ENCODE data around the gene SPACA4. TPM values are rescaled to one million over a fixed set of nuclear protein-coding genes. Genes with fewer than 3 reads are reported as not detected.

SPACA4 gene
- total RNA-seq (ENCODE audit: low replicate concordance): not detected in 2 replicates

- TF ChIP-seq CTCF (IDR thresholded peaks at IDR 0.05; ENCODE audit: insufficient read depth, low read length): no peak
- H3K4me3 ChIP-seq (ENCODE audit: low read depth, low read length): no peak within 1 kb of the TSS
- DNase-seq (ENCODE audit: low read depth): no peak
Measured at GRCh38 chr19:48606463-48607358, at the start of gene SPACA4. TSS of gene SPACA4 (plus strand) at chr19:48606742. CDS start at chr19:48606979, 237 bp downstream.

GRCh38 chr19:48556825-48557224, 49.7 kb upstream of the SPACA4 start:
- DNase-seq (ENCODE audit: low read depth): no peak
- H3K4me3 ChIP-seq (ENCODE audit: low read depth, low read length): no peak overlapping the region
- no peak for TF ChIP-seq CTCF (IDR thresholded peaks at IDR 0.05; ENCODE audit: insufficient read depth, low read length)

GRCh38 chr19:48558018-48558684, 48.4 kb upstream of the SPACA4 start:
- TF ChIP-seq CTCF (IDR thresholded peaks at IDR 0.05; ENCODE audit: insufficient read depth, low read length): no peak
- no peak overlapping the region for H3K4me3 ChIP-seq (ENCODE audit: low read depth, low read length)
- peak; percentile 62 for DNase-seq (ENCODE audit: low read depth)

GRCh38 chr19:48560095-48560530, 46.4 kb upstream of the SPACA4 start:
- TF ChIP-seq CTCF (IDR thresholded peaks at IDR 0.05; ENCODE audit: insufficient read depth, low read length): no peak
- no peak overlapping the region for H3K4me3 ChIP-seq (ENCODE audit: low read depth, low read length)
- DNase-seq (ENCODE audit: low read depth): no peak

GRCh38 chr19:48561412-48561811, 45.1 kb upstream of the SPACA4 start:
- DNase-seq (ENCODE audit: low read depth): no peak
- TF ChIP-seq CTCF (IDR thresholded peaks at IDR 0.05; ENCODE audit: insufficient read depth, low read length): no peak
- no peak overlapping the region for H3K4me3 ChIP-seq (ENCODE audit: low read depth, low read length)

- TF ChIP-seq CTCF (IDR thresholded peaks at IDR 0.05; ENCODE audit: insufficient read depth, low read length): no peak
- DNase-seq (ENCODE audit: low read depth): no peak
- no peak overlapping the region for H3K4me3 ChIP-seq (ENCODE audit: low read depth, low read length)
Measured at GRCh38 chr19:48565090-48565489, 41.5 kb upstream of the SPACA4 start.

Data from fibroblast of the aortic adventitia (primary cell).